Stimulated activated CD4-positive, alpha-beta T cell treated with anti-CD3 and anti-CD28 coated beads, Interleukin-2, amount 100 ng/mL, for 48 hours (primary cell): ENCODE data around the gene INPP4A.

Experiments used
- DNase-seq, 2 donors: peaks; one replicate each; pipeline ENCODE4 v3.0.0-alpha.2; 2020

Gene INPP4A

GRCh38 chr2:98478088-98478551, 33.5 kb downstream of the INPP4A start:
- no peak for DNase-seq

GRCh38 chr2:98478907-98479306, 34.2 kb downstream of the INPP4A start:
- no peak for DNase-seq

GRCh38 chr2:98479371-98479770, 34.7 kb downstream of the INPP4A start:
- no peak for DNase-seq

- no peak for DNase-seq
Measured at GRCh38 chr2:98479959-98480524, 35.4 kb downstream of the INPP4A start.

GRCh38 chr2:98480598-98480997, 35.9 kb downstream of the INPP4A start:
- no peak for DNase-seq

- no peak for DNase-seq
Measured at GRCh38 chr2:98482362-98482761, 37.7 kb downstream of the INPP4A start.

GRCh38 chr2:98483257-98483861, 38.7 kb downstream of the INPP4A start:
- DNase-seq, result no peak

GRCh38 chr2:98484121-98484557, 39.5 kb downstream of the INPP4A start:
- no peak for DNase-seq

- no peak for DNase-seq
Measured at GRCh38 chr2:98484652-98485452, 40.2 kb downstream of the INPP4A start.

- no peak for DNase-seq
Measured at GRCh38 chr2:98485453-98485755, 40.7 kb downstream of the INPP4A start.

GRCh38 chr2:98486374-98486981, 41.8 kb downstream of the INPP4A start:
- DNase-seq, result no peak

- DNase-seq, result no peak
Measured at GRCh38 chr2:98487101-98487805, 42.6 kb downstream of the INPP4A start.

- no peak for DNase-seq
Measured at GRCh38 chr2:98487806-98488189, 43.1 kb downstream of the INPP4A start.

GRCh38 chr2:98488252-98488651, 43.6 kb downstream of the INPP4A start:
- DNase-seq, result no peak

- DNase-seq, result no peak
Measured at GRCh38 chr2:98489486-98489885, 44.8 kb downstream of the INPP4A start.

- DNase-seq, result no peak
Measured at GRCh38 chr2:98489971-98490962, 45.6 kb downstream of the INPP4A start.

GRCh38 chr2:98492441-98492840, 47.8 kb downstream of the INPP4A start:
- no peak for DNase-seq

- no peak for DNase-seq
Measured at GRCh38 chr2:98494699-98495098, 50.0 kb downstream of the INPP4A start.

GRCh38 chr2:98496750-98497493, 52.3 kb downstream of the INPP4A start:
- no peak for DNase-seq

GRCh38 chr2:98498703-98499440, 54.2 kb downstream of the INPP4A start:
- no peak for DNase-seq
